Kasumi-1 (cell line): ENCODE measurements around the gene ZNF407.

Experiments
- DNase-seq, 2 experiments: peaks; one replicate each; lab custom pipeline; 2025; lab: John Stamatoyannopoulos, UW

Gene ZNF407

DNA sequence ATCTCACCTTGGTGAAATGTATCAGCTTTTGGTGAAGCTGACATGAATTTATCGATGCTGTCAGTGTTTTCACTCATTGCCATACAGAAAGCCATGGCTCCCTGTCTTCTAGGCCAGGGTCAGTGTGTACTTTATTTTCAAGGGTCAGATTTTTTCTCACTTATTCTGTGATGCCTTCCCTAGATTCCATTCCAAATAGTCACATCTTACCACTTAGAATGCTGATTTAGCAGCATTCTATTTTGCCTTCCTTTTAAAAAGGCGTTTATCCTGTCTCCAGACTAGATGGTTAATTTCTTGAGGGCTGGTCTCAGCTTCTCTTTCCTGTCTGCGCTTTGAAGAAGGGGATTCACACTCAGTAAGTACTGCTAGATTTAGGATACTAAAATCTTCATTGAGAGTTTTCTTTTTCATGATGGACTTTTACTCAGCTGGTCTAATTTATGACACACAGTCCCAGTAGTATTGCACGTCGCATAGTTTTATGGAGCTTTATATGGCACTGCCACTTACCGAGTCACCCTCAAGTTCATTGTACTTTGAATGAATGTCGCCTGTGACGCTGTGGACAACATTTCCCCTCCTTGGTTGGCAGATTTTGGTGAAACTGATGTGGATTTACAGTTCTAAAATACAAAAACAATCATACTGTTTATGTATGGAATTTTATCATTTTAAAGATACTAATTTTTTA, 194.0 kb downstream of the ZNF407 start:
- DNase-seq, result no peak

DNA sequence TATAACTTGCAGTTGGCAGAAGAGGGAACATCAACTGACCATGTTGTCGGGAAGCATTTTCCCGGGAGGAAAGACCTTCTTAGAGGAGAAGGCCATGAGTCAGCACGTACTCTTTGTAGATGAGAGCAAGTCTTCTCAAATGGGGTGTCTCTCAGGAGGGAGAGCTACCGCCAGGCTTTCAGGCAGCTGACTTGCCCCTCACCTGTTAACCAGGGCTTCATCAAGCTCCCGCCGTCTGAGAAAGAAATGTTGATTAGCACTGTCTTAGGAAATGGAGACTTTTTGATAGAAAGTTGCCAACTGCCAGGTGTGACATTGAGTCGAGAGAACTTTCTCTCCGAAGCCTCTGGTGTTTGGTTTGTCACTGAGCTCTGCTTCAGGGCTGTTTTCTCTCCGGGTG, 196.1 kb downstream of the ZNF407 start:
- DNase-seq, result no peak

DNA sequence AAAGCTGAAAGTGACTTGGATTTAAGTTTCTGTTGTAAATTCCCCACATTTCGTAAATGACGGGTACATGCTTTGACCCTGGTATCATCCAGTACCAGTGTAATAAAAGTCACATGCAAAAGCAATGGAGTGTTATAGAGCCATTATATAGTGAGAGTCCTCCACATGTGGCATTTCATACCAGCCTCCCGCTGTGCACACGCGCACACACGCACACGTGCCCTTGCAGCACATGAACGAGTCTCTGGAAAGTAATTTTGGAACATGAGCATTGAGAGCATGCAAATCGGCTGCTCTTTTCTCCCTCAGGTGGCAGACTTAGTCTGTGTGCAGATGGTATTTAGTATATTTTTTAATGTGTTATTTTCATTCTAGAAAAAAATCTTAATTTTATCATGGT, 198.1 kb downstream of the ZNF407 start:
- no peak for DNase-seq

DNA sequence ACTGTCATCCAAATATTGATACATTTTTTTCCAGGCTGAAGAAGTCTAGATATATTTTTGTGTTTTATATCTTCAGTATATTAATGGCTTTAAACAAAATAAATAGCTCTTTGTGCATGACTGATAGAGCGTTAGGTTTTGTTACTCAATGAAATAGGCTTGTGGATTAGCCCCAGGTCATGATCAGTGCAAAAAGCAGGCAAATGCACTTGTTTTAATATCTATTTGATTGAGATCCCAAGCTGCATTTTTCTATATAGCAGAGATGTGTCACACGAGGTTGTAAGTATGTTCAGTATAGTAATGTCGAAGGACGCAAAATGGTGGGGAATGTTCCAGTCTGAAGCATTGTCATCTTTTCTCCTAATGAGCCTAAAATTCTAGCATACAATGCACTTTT, 198.5 kb downstream of the ZNF407 start:
- DNase-seq, result no peak

DNA sequence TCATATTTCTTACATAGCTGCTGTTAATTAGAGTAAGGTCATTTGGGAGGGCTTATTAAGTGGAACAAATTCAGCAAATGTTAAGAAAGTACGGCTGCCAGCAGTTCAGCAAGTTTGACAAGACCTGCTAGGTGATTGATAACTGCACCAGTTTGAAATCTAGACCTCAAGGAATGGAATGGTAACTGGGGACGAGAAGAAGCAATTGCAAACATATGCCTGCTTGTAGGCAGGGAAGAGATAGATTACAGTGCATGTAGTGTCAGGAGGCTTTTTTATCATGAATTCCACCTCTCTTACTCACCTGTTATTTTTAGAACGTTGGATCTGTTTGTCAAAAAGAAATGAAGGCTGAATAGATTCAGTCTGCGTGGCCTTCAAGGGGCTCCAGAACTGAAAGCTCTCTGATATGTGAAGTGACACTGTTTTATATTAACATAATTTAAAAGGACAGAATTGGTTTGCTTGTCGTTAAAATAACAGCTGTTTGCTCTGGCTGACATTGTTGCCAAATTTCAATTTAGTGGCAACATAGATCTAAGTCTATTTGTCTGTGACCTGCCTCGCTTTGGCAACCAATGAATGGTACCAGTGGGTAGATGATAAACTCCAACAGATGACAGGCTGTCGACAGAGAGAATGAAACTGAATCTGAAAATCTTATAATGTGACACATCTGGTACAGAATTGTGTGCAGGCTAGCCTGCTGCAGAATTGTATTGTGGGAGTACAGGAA, 199.3 kb downstream of the ZNF407 start:
- no peak for DNase-seq

DNA sequence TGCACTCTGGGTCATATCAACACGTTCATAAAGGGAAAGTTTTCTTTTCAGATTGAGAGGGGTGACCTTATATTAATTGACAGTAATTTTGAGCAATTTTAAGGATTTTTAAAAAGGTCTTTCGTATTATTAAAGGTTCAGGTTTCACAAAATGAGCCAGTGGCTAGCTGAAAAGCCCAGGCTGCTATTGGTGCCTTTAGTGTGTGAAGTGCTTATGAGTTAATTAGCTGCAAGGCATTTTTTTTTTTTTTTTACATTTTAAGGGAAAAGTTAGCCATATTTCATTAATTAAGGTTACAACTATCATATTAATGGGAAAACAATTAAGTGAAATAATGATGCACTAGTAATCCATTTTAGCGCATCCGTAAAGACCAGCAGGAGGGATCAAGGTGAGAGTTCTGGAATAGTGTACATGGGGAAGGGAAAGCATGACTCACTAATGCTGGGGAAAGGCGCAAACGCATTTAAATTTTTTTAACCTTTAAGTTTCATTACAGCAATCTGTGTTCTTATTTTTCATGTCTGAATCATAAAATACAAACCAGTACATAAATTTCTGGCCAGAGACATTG, 200.0 kb downstream of the ZNF407 start:
- DNase-seq, result no peak

DNA sequence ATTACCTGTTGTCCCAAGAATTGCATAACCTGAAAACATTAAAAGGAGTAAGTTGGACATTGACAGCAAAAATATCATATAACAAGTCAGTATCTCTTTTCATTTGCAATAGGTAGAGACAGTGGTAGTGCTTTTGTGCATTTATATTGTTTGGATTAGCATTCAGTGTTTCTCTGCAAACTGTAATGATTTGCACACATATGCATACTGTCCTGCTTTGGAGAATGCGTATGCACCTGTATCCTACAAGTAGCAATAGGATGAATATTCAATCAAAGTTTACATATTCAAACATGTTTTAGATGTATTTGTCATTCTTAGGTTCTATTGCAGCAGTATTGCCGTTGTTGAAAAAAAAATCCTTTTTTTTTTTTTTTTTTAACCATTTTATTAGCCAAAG, 201.9 kb downstream of the ZNF407 start:
- no peak for DNase-seq

DNA sequence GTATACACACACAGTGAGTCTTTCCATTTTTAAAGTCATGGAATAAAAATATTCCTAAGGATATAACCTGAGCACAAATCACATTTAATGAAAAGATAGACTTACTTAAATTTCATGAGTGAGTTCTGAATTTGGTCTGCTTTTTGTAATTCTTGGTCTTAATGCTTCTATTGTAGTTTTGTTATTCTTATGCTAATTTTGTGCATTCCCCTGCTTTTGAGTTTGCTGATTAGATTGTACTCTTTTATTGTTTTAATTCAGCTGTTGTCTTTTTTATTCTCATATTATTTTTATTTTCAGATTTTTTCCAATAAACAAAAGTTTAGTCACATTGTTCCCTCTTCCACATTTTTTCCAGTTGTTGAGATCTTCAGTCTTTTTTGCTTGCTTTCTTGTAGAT, 202.4 kb downstream of the ZNF407 start:
- no peak for DNase-seq

DNA sequence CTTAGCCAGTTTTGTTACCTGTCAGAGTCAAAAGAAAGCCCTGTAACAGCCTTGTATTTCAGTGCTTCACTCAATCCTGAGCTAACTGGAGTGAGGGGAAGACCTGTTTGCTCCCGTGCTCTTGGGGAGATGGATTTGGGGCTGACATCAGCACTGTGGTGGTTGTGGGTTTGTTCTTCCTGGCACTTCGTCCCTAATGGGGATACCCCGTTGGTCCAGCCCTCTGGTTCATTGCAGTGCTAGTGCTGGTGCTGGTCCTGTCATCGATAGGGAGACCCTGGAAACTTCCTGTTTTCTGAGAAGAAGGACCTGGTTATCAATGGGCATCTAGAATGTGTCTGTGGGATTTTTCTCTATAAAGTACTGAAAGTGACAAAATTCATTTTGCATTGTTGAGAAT, 205.4 kb downstream of the ZNF407 start:
- DNase-seq, result no peak

DNA sequence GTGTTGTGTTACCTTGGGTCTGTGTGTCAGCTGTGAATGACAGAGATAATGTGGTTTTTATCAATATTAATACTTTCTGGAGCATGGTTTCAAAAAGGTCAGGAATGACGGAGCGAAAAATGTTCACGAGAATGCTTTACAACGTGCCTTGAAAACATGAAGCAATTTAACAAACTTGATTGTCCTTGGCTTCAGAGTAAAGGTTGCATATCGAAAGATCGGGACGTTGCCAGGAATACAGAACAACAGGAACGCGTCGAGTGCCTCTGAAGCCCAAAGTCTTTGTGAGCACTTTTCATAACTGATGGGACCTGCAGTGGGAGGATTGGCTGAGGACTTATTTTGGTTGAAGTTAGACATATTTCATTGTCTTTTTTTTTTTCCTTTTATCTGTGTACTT, 206.1 kb downstream of the ZNF407 start:
- DNase-seq, result no peak

DNA sequence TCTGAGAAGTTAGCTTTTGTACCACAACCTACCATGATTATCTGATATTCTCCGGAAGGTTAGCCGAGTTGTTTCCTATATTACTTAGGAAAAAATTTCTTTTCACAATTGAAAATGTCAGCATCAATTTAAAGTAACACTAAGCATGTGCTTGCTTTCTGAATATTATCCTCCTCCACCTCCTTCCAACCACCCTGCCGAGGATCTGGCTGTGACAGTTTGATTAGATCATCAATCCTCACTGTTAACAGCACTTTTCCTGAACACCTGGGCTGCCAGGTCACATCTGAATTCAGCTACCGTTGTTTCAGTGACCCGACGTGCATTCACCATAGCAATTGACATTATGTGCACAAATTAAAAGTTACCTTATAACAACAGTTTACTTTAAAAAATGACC, 207.0 kb downstream of the ZNF407 start:
- DNase-seq, result no peak

DNA sequence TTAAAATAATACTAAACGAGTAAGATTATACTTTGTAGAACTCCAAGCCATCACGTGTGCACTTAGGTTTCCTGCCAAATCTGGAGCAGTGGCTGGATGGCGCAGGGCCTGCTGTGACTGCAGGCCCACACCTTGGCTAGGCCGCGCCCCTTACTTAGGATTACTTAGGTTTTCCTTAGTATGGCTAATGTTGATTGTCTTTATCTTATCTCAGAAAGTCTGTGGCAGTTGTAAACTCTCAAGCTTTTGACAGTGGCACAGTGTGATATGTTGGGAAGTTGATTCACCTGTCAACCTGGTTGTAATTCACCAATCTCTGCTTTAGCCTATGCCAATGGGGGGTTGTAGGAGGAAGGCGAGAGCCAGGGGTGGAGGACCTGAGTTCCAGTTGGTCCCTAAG, 208.4 kb downstream of the ZNF407 start:
- no peak for DNase-seq

DNA sequence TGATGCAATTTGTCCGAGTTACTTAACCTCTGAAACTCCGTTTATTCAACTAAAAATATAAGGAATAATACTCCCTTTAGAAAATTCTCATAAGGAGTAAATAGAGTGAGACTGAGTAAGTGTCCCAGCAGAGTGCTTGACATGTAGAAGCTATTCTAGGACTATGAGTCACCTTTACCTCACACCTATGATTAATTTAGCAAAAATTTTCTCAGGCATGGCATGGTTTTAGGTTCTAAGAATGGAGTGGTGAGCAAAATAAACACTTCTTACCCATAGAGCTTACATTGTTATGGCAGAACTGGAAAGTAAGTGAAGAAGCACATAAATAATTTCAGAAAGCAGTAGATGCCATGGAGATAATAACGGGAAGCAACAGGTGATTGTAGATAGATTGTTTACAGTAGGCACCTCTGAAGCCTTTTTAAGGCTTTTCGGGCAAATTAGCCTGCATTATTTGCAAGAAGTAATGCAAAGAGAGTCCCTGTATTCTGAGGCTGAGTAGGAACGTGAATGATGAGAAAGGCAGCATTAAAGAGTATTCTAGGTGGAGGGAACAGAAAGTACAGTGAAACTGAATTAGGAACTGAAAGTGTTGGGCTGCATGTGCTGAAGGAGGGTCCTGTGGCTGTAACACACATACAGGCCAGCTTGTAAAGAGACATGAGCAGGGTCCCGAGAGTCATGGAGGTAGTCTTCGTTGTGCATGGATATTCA, 209.2 kb downstream of the ZNF407 start:
- DNase-seq, result no peak

DNA sequence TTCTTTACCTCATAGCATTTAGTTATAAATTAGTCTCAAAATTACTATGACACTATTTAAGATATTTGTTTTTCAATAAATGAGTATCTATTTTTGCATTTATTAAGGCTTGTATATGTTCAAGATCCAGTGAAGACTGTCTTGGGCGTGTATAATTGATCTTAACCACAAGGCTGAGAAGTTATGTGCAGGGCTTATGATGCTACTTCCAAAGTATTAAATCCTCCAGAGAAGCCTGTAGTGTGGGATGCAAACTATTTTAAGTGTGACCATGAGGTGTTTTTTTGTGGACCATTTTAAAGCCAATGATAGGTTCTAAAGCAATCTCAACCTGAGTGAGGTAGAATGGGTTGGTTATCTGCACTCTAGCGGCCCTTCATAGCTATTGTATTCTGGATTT, 219.9 kb downstream of the ZNF407 start:
- DNase-seq, result no peak

DNA sequence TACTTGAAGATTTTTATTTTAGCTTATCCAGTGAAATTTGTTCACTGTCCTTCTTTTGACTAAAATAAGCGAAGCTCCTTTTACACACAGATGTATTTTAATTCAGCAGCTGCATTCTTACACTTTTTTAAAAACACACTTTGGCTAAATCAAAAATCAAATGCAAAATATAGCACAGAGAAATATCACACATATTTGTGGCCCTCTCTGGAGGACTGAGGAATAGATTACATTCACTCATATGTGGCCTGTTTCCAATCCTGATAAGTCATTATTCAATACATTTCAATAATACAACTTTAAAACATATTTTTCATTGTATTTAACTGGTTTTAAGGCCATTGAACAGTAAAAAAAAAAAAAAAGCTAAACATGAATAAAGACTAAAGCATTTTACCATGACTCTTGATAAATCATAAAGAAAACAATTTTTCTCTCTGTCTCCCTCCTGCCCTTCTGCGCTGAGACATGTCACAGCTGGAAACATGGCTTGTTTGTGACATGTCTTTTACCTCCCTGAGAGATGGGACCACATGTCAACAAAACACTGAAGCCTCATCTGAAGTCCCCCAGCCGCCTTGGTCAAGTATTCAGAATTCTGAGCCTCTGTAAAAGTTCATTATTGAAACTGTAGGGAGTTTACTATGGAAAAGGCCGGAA, 221.0 kb downstream of the ZNF407 start:
- no peak for DNase-seq

DNA sequence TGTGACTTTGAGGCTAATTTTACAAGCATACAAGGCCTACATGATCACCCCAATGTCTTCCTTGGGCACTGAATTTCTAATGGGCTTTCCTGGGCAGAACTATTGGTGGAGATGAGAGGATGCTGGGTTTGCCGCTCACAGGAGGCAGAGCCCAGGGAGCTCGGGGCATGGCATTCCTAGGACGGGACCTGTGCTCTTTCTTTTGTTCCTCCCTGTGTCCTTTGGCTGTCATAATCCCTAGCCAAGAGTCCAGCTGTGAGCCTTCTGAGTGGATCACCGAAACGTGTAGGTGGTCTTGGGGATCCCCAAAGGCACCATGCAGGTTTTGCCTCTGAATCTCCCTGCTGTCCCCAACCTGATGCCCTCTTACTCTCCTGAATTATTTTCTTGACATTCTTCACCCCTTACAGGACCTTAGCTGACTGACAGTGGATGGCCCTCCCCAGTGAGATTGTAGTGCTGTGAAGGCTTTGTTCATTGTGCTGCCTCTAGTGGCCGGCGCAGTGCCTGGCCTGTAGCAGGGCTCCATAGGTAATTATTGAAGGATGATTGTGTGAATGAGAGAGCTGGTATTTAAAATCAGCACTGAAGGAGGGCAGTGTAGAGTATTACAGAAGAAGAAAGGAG, 221.9 kb downstream of the ZNF407 start:
- peak; percentile 30 to 52 for DNase-seq

DNA sequence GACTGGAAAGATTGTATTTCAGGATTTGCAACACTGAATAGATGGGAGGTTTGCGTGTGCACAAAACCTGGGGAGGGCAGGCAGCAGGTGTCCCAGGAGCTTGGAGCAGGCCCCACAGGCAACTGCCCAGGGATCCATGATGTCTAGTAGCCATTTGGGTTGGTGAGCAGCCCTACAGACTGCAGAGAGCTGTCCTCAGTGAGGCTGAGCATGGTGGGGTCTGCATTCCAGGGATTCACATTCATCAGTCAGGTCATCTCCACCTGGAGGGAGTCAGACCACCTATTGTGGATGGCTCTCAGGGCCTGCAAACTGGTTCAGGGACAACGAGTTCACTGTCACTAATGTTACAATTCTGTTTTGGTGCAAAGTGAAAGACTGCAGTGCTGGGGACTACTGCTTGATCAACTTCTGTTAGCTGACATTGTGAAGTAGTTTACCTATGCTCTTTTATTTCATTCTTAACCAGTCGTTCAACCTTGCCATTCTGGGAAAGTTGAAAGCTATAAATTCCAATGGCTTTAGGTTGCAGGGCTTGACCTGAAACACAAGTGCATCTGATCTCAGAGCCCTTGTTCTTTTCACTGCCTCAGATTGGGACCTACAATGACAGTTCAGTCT, 222.6 kb downstream of the ZNF407 start:
- no peak for DNase-seq

DNA sequence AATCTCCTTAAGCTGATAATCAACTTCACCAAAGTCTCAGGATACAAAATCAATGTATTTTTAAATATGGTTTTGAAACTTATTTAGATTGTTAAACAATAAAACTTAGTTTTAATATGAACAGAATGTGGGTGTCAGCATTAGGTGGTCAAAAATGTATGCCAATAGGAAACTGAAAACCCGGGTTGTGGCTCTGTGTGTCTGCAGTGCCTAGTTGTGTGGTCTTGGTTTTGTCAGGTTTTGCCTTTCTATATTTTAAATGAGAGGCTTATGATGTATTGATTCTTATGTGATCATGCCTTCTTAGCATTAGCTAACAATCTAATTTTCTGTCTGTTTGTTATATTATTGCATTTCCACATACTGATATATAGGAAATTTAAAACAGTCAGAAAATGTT, 227.8 kb downstream of the ZNF407 start:
- no peak for DNase-seq

DNA sequence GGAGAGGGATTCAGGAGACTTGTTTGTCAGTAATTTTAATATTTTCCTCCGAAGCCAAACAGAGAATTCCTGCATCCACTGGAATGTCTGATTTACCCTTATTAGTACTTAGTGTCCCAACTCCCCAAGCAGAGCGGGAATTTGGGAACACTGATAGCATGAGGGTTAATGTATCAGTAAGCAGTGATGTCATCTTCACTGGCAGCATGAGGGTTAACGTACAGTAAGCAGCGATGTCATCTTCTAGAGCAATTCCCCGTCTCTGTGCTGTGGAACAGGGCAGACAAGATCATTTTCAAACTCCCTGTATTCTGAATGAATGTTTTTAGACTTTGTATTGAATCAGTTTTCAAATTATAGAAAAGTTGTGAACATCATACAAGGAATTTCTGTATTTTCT, 228.9 kb downstream of the ZNF407 start:
- DNase-seq, result no peak

DNA sequence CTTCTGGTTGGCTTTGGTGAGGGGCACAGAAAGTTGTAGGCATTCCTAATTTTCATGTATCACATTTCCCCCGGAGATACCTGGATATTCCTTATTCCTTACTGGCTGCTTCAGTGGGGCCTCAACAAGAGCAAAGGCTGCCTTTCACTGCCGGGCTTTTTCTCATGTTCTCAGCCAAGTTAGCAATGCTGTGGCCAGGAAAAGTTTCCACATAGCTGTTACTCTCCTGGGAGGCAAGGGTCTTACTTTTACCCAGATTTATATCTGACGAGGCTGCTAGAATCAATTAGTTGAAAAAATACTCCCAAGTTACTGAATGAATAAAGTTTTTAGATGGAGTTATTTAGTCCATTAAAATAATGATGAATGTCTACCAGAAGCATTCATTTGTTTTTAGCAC, 230.5 kb downstream of the ZNF407 start:
- no peak for DNase-seq

DNA sequence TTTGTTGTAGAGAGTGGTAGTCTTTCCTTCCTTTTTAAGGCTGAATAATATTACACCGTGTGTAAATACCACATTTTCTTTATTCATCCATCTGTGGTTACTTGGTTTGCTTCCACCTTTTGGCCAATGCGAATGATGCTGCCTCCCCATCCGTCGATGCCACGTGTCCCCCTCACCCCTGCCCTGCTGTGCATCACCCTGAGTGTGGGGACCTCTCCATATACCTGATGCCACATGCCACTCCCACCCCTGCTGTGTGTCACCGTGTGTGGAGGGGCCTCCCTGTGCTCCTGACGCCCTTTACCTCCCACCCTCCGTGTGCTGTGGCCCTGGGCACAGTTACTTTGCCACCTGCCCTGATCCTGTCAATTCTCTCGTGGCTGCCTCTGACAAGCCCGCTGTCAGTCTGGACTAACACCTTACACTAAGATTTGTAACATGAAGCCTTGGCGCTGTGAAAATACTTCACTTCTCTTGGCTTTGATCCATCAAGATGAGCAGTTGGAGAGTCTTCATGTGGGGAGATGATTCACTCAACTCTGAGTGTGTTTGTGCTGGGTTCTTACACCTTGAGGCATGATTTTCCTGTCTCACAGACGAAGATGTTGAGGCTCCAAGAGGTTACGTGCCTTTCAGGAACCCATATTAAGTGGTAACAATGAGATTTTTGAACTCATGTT, 234.0 kb downstream of the ZNF407 start:
- no peak for DNase-seq
